Activated CD4-positive, CD25-positive, alpha-beta regulatory T cell treated with anti-CD3 and anti-CD28 coated beads, Interleukin-2, amount 50 U/mL, for 16 hours (primary cell): Measurements from ENCODE around the gene COG7.

Source experiments
- DNase-seq: peaks from one replicate; pipeline ENCODE4 v3.0.0-alpha.2; 2020; ENCODE audit warnings: low read depth, low spot score

The COG7 gene

DNA sequence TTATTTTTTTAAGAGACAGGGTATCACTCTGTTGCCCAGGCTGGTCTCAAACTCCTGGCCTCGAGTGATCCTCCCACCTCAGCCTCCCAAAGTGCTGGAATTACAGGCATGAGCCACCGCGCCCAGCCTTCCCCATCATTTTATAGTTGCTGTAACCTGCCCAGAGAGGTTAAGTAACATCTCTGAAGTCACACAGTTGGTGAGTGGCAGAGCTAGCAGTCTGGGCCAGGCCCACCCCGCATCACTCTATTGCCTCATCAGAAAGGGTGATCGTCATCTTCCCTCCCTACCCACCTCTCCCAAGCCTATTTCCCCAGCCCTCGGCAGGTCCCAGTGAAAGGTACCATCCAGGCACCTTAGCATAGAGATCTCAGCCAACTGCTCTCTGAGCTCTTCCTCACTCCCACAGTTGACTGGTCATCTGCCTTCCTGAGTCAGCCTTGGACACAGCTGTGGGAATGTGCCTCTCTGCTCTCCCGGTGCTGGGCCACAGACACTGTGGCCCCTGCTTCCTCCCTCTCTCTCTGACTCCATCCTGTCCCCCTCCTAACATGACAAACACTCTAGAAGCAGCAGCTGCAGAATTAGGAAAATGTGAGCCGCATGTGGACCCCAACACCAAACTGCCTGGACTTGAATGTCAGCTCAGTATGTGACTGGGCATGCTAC, 93.8 kb downstream of the COG7 start:
- DNase-seq, result no peak

DNA sequence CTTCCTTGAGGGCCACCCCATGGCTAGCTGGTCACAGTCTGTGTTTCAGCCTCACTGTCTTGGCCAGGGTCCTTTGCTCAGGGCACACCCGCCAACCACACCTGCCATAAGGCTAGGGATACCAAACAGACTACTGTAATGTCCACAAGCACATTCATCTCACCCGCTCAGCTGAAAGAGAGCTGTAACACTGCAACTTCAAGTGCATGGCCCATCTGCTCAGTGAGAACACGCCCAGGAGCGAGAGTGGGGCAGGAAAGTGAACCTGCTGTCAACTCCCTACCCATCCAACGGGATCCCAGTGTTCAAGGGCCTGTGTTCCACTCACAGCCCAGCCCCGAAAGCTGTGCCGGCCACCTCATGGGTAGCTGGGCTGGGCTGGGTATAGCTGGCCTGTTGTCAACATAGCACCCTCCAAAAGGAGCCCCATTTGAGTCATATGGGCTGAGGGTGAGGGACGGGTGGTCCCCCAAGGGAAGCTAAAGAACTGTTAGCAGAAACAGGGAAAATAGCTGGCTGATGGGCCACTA, 95.2 kb downstream of the COG7 start:
- no peak for DNase-seq

DNA sequence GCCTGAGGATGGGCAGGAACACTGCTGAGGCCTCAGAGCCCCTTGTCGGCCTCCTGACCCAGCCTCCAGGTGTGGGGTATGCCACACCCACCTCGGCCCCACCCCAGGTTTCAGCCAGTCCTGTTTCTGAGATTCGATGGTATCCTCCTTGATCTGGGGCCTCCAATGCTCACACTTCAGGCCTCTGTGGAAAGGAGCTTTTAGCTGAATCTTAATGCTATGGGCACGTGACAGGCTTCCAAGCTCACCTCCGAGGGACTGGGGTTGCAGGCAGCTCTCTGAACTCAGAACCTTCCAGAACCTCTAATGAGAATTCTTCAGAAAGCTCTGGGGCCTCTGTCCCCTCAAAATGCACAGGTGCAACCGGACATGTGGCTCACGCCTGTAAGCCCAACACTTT, 96.0 kb downstream of the COG7 start:
- no peak for DNase-seq

DNA sequence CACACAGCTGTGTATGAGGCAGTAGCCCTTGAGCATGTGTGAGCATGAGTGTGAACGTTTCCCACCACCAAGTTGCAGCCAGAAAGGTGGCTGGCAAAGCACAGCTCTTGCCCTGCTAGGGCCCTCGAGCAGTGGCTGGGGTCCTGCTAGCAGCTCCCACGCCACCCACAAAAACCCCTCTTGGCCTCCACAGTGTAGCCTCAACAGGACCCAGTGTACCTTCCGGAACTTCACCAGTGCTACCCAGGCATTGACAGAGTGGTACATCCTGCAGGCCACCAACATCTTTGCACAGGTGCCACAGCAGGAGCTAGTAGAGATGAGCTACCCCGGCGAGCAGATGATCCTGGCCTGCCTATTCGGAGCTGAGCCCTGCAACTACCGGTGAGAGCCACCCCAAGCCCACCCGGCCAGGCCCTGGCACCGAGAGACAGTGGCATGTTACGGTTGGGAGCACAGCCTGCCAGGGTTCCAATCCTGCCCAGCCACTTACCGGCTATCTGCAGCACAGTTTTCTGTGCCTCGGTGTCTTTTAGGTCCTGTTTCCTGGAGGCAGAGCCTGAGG, 97.8 kb downstream of the COG7 start:
- no peak for DNase-seq

DNA sequence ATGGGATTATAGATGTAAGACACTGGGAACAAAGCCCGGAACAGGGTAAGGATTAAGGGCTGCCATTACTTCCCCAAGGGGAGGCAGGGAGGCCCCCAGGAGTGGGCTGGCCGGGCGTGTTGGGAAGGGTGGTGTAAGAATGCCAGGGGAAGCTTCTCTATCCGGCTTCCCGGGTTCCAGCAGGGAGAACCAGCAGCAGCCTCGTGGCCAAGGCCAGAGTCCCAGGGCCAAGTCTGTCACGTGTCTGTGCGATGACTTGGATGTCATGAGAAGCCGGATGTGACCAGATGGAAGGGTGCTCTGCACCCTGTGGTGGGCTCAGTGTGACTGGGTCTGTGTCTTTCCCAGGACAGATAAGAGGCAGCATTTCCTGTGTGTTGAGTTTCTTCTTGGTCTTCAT, 98.7 kb downstream of the COG7 start:
- no peak for DNase-seq

DNA sequence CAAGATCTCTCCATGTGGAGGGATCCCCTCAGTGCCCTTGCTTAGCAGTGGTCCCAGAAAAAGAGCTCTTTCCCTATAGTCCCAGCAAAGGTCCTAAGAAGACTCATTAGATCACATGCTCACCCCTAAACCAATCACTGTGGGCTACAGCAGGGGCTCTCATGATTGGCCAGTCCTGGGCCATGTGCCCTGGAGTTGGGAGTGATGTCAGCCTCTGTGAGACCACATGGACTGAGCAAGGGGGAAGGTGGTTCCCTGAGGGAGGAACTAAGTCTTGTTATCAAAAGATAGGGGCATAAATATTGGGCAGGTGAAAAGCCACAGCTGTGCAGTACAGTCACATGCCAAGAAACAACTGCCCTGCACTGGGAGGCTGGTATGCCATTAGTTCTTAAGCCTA, 99.5 kb downstream of the COG7 start:
- no peak for DNase-seq

DNA sequence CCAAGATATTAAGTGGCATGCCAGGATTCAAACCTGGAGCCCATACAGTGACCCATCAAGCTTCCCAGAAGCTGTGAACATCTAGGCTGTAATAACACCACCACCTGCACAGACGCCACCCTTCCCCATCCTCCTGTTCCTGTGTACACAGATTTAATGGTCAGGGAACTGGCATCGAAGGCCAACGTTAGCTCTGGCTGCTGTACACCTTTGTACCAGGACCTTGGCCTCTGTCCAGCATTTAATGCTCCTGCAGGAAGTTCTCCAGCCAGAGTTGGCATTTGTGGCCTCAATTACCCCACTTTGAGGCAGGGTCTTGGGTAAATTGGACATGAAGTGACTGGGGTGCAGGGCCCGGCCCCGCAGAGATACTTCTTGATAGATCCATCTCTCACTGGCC, 101.6 kb downstream of the COG7 start:
- no peak for DNase-seq

DNA sequence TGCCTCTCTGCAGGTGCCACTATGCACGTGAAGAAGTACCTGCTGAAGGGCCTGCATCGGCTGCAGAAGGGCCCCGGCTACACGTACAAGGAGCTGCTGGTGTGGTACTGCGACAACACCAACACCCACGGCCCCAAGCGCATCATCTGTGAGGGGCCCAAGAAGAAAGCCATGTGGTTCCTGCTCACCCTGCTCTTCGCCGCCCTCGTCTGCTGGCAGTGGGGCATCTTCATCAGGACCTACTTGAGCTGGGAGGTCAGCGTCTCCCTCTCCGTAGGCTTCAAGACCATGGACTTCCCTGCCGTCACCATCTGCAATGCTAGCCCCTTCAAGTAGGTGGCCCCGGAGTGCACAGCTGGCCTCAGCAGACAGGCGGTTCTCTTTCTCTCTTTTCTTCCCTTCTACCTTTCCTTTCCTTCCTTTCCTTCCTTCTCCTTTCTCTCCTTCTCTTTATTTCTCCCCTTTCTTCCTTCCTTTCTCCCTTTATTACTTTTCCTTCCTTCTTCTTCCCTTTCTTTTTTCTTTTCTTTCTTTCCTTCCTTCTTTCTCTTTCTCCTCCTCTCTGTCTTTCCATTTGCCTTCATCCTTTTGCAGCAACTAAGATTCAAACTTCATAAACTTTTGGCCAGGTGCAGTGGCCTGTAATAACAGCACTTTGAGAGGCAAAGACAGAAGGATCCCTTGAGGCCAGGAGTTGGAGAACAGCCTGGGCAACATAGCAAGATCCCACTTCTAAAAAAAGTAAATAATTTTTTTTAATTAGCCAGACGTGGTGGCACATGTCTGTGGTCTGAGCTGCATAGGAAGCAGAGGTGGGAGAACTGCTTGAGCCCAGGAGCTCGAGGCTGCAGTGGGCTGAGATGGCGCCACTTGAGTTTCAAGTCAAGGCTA, 104.2 kb downstream of the COG7 start:
- no peak for DNase-seq

DNA sequence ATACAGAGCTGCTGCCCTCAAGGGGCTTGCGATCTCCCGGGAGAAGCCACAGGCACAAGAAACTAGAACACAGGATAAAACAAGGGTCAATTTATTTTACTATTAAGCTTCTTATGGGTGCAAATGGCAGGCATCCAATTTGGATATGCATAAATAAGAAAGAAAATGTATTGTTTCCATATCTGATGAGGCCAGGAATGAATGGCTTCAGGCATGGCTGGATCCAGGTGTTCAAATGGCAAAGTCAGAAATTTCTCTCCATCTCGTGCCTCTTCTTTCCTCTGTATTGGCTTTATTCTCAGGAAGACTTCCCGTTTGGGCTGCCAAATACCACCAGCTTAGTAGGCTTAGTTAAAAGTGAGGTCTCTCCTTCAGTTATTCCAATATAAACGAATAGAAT, 107.8 kb downstream of the COG7 start:
- no peak for DNase-seq

DNA sequence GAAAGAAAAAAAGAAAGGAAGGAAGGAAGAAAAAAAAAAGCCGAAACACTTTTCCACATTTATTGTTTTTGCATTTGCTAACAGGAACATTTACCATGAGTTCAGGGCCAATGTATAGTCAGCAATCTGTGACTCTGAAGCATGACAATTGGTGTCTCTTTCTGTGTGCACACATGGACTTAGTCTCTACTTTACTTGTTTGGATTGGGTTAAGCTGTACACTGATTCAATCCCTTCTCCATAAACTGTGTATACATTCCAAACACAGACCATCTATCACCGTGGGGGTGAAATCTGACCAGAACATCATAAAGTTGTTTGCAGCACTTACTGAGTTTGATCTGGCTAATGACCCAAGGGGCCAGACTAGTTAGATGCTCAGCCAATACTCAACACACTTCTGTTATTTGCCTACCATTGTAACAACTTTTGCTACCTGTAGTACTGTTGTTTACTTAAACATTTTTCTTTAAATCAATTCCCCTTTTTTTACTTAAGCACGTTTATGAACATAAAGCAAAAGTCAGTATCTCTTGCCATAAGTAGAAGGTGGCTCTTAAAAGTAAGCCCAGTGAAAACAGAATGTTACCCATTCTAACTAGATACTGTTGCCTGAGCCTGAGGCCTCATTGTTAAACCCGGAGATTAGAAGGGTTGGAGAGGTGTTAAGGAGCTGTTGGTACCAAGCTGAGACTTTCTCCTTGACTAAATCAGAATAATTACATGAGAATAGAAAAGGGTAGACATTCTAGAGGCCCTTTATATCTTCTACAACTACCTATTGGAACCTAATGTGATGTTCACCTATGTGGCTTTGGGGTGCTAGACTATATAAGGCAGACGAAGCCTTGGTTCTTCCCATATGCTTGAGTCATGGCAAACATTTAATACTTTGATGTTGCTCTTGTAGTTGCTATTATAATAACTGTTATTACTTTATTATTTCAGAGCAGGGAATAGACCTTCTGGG, 109.1 kb downstream of the COG7 start:
- DNase-seq, result no peak

DNA sequence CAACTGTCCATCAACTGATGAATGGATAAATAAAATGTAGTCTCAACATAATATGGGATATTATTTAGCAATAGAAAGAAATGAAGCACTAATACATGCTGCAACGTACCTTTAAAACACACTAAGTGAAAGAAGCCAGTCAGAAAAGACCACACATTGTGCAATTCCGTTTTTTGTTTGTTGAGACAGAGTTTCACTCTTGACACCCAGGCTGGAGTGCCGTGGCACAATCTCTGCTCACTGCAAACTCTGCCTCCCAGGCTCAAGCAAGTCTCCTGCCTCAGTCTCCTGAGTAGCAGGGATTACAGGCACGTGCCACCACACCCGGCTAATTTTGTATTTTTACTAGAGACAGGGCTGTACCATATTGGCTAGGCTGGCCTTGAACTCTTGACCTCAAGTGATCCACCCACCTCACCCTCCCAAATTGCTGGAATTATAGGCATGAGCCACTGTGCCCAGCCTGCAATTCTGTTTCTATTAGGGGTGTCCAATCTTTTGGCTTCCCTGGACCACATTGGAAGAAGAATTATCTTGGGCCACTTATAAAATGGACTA, 110.8 kb downstream of the COG7 start:
- no peak for DNase-seq

DNA sequence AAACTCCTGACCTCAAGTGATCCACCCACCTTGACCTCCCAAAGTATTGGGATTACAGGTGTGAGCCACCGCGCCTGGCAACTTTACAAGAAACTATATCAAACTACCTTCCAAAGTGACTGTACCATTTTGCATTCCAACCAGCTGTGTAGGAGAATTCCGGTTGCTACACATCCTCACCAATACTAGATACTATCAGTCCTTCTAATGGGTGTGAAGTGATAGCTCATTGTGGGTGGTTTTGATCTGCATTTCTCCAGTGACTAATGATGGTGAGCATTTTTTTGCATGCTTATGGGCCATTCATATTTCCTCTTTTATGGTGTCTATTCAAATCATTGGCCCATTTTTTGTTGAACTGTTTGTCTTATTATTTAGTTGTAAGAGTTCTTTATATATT, 113.2 kb downstream of the COG7 start:
- no peak for DNase-seq
